ENCODE measurements around the gene NLGN4X.

GRCh38 chrX:6015423-6015822 is 213.2 kb downstream of the NLGN4X start:
- TF ChIP-seq CTCF (IDR thresholded peaks at IDR 0.05; ENCODE audit: poor library complexity, severe bottlenecking) (no peak), EZH2 (IDR thresholded peaks at IDR 0.05; ENCODE audit: borderline replicate concordance, insufficient read depth, low read length, poor library complexity, severe bottlenecking) (no peak), TAF1 (IDR thresholded peaks at IDR 0.05; ENCODE audit: low read depth) (no peak), POLR2AphosphoS5 (IDR thresholded peaks at IDR 0.05) (no peak), MXI1 (conservative IDR thresholded peaks at IDR 0.05; ENCODE audit: poor library complexity, severe bottlenecking) (no peak)
